Vagina (tissue), 2 donors: ENCODE results near the gene MEN1. TPM values are rescaled to one million over a fixed set of nuclear protein-coding genes. Genes with fewer than 3 reads are reported as not detected.

ENCODE experiments used
- DNase-seq, 2 donors: peaks; one replicate each; pipeline ENCODE4 v3.0.0-alpha.2; 2017; ENCODE audit errors: extremely low spot score in 2 of 2
- H3K27ac ChIP-seq: fragments of 200-600 bp; sonication (generic); one replicate; pipeline ENCODE4 v1.5.1; 2019
- H3K27me3 ChIP-seq: fragments of 200-600 bp; sonication (generic); one replicate; pipeline ENCODE4 v1.5.1; 2019
- H3K36me3 ChIP-seq, 2 donors: fragments of 200-600 bp; sonication (generic); one replicate each; pipeline ENCODE4 v1.5.1; 2017 to 2019
- H3K4me1 ChIP-seq: fragments of 200-600 bp; sonication (generic); one replicate; pipeline ENCODE4 v1.5.1; 2019
- H3K4me3 ChIP-seq, 2 donors: fragments of 200-600 bp; sonication (generic); 1 replicate in 1 of 2; 2 replicates in 1 of 2; pipeline ENCODE4 v1.5.1; 2016 to 2019
- H3K9me3 ChIP-seq: fragments of 200-600 bp; sonication (generic); one replicate; pipeline ENCODE4 v1.5.1; 2019
- POLR2A ChIP-seq, 2 donors: fragments of 450-650 bp; IDR thresholded peaks; one replicate each; pipeline ENCODE4 v1.6.1; 2017; ENCODE audit warnings: antibody characterized with exemption in 2 of 2, mild to moderate bottlenecking in 2 of 2, moderate library complexity in 2 of 2
- POLR2AphosphoS5 ChIP-seq, 2 donors: sonication (generic); formaldehyde crosslinking; IDR thresholded peaks; one replicate each; pipeline ENCODE4 v1.9.0; 2017; ENCODE audit warnings: antibody characterized with exemption in 2 of 2, mild to moderate bottlenecking in 2 of 2, low read depth in 1 of 2; ENCODE audit not compliant: insufficient read depth in 1 of 2
- intact Hi-C: fragments of 100-400 bp; cut with DNase I; formaldehyde crosslinking; loops from one replicate; pipeline ENCODE4 v1.15.1; 2023
- total RNA-seq: library from RNA; depleted of rRNA; stranded (reverse); fragments of >200 nt; gene quantifications from one replicate; pipeline ENCODE4 v1.2.3, GENCODE V29; 2016
- TF ChIP-seq, protein P1 (sequence below), 3 experiments: fragments of 450-650 bp in 2 of 3; fragments of 200-600 bp in 1 of 3; sonication (generic) in 1 of 3; IDR thresholded peaks; one replicate each; pipeline ENCODE4 v1.5.1; 2017 to 2019; ENCODE audit warnings: antibody characterized with exemption in 3 of 3, mild to moderate bottlenecking in 2 of 3, moderate library complexity in 2 of 3

The MEN1 gene
- total RNA-seq, 1 donor from 2014 or later = 27.0 TPM

DNA sequence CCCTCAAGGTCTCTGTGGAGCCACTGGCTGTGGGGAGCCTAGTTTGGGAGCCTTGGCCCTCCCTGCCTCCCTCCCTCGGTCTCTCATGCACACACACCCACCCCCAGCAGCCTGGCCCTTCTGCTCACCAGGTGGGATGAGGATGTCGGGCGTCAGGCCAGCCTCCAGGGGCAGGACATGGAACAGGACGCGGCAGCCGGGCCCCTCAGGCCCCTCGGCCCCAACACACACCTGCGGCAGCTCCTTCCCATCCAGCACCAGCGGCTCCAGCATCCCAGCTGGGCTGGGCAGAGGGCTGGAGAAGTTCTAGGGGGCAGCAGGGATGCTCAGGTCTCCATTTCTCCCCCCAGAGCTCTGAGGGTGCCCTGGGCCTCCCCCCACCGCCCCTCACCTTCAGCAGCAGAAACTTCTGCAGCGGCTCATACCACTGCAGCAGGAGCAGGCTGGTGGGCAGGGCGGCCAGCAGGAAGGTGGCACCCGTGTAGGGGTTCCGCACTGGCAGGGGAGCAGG lies 18.5 kb downstream of the MEN1 start:
- no peaks in the 10 kb centered on the region for H3K4me1 ChIP-seq
- no peak for DNase-seq
- no peak overlapping the region for H3K4me3 ChIP-seq
- intact Hi-C loops = no loop called here
- TF ChIP-seq POLR2A (IDR thresholded peaks at IDR 0.05) (no peak), POLR2AphosphoS5 (IDR thresholded peaks at IDR 0.05; ENCODE audit: insufficient read depth in 1 of 2, low read depth in 1 of 2) (no peak)
- TF ChIP-seq, protein P1, sequence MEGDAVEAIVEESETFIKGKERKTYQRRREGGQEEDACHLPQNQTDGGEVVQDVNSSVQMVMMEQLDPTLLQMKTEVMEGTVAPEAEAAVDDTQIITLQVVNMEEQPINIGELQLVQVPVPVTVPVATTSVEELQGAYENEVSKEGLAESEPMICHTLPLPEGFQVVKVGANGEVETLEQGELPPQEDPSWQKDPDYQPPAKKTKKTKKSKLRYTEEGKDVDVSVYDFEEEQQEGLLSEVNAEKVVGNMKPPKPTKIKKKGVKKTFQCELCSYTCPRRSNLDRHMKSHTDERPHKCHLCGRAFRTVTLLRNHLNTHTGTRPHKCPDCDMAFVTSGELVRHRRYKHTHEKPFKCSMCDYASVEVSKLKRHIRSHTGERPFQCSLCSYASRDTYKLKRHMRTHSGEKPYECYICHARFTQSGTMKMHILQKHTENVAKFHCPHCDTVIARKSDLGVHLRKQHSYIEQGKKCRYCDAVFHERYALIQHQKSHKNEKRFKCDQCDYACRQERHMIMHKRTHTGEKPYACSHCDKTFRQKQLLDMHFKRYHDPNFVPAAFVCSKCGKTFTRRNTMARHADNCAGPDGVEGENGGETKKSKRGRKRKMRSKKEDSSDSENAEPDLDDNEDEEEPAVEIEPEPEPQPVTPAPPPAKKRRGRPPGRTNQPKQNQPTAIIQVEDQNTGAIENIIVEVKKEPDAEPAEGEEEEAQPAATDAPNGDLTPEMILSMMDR (IDR thresholded peaks at IDR 0.05) = no peak
- no peaks in the 10 kb centered on the region for H3K9me3 ChIP-seq
- H3K36me3 ChIP-seq = peaks cover 0 to 18% of the 10 kb centered on the region in 2 donors
- H3K27ac ChIP-seq = no peak overlapping the region
- no peaks in the 10 kb centered on the region for H3K27me3 ChIP-seq

DNA sequence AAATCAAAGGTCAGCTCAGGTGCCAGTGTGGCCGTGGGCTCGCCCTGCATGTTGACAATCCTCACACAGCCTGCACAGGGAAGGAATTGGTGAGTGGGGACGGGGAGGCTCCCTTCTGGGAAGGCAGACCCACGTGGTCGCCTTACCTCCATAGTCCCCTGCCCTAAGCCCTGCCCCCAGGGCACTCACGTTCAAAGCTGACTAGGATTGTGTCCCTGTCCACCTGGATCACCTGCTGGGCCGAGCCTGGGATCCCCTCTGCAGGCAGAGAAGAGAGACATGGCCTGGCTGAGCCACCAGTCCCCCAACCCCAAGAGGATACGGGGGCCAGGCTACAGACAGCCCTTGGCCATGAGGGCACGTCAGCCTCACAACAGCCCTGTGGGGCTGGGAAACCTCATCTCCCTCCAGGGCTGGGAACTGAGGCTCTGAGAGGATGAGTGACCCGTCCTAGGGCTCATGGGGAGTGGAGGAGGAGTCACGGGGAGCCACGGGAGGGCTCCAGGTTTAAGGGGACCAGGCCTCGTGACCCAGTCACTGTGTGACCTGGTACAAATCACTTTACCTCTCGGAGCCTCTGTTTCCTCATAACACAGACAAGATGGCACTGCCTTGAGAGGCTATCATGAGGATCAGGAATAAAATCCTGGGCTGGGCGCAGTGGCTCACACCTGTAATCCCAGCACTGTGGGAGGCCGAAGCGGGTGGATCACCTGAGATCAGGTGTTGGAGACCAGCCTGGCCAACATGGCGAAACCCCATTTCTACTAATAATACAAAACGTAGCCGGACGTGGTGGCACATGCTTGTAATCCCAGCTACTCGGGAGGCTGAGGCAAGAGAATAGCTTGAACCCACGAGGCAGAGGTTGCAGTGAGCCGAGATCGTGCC lies 19.9 kb downstream of the MEN1 start:
- Histone ChIP-seq H3K9me3 (no peaks in the 10 kb centered on the region), H3K4me3 (no peak overlapping the region), H3K4me1 (no peaks in the 10 kb centered on the region), H3K27ac (no peak overlapping the region), H3K36me3 (peaks cover 0 to 18% of the 10 kb centered on the region in 2 donors), H3K27me3 (no peaks in the 10 kb centered on the region)
- no peak for DNase-seq
- intact Hi-C loops = no loop called here
- TF ChIP-seq, protein P1 (IDR thresholded peaks at IDR 0.05) = no peak
- TF ChIP-seq POLR2A (IDR thresholded peaks at IDR 0.05) (no peak), POLR2AphosphoS5 (IDR thresholded peaks at IDR 0.05; ENCODE audit: insufficient read depth in 1 of 2, low read depth in 1 of 2) (no peak)

DNA sequence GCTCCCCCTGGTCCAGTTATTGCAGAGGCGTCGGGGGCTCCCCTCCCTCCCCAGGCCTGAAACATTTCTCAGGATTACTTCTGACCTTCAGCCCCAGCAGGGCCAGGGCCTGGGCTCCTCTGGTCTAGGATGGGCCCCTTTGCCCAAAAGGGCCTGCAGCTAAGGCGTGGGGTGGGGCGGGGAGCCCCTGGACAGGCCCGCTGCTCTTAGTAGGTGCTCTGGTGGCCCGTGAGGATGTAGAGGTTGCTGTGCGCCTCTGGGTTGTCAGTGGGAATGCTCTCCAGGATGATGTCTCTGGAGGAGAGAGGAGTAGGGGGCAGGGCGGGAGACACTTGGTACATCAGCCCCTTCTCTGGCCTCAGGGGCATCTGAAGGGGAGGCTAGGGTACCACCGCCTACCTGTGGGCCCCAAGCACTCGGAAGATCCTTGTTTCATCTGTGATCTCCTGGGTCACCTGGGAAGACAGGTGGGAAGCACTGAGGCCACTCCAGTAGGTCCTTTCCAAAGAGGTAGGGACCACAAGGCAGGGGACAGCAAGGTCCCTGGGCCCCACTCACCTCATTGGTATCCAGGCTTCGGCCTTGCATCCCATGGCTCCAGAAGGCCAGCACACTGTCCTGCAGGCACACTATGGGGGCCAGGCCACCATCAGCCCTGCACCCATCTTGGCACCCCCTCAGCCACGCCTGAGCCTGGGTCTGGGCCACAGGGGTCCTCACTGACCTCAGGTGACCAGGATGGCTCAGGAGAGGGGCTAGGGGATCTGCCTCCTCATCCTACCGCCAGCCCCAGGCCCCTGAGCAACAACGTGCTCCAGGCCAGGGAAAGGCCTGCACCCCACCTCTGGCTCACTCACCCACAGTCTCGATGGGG lies 20.8 kb downstream of the MEN1 start:
- no peak overlapping the region for H3K27ac ChIP-seq
- intact Hi-C loops = no loop called here
- no peak overlapping the region for H3K4me3 ChIP-seq
- H3K27me3 ChIP-seq = no peaks in the 10 kb centered on the region
- TF ChIP-seq POLR2A (IDR thresholded peaks at IDR 0.05) (no peak), POLR2AphosphoS5 (IDR thresholded peaks at IDR 0.05; ENCODE audit: insufficient read depth in 1 of 2, low read depth in 1 of 2) (no peak)
- TF ChIP-seq, protein P1 (IDR thresholded peaks at IDR 0.05) = no peak
- H3K4me1 ChIP-seq = no peaks in the 10 kb centered on the region
- no peak for DNase-seq
- peaks cover 0 to 18% of the 10 kb centered on the region in 2 donors for H3K36me3 ChIP-seq
- no peaks in the 10 kb centered on the region for H3K9me3 ChIP-seq

DNA sequence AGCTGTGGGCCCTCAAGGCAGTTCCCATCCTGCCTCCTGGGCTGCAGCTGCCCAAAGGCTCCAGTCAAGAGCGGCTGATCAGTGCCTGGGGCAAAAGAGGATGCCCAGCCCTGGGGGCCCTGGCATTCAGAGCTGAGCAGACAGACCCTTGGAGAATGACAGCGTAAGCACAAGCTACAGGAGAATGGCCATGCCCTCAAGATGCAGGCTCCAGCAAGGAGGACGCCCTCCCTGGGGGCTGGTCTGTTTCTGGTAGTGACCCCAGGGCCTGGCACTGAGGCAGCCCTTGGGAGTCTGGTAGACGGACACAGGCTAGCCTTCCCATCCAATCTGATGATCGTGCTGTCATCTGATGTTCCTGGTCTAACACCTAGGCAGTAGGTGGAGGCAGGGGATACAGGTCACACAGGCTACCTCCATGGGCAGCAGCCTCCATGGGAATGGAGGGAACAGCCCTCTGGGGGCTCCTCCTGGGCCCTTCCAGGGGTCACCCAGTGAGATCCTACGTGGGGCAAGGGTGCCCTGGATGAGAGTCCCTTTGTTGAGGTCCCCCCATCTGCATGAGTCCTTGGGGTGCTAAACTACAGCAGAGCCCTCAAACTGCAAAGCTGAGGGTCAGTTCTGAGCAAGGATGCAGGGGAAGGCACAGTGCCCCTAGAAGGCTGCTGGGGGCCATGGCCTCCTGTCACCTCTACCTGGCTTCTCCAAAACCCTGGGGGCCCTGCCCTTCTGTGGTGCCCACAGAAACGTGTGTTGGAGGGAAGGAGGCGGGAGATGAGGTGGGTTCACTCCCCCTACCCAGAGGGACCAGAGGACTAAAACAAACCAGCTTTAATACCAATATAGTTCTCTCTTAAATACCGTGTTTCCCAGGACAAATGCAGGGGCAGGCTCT lies 21.8 kb downstream of the MEN1 start:
- H3K4me1 ChIP-seq = no peaks in the 10 kb centered on the region
- no peak overlapping the region for H3K27ac ChIP-seq
- no peak overlapping the region for H3K4me3 ChIP-seq
- no peaks in the 10 kb centered on the region for H3K27me3 ChIP-seq
- TF ChIP-seq POLR2AphosphoS5 (IDR thresholded peaks at IDR 0.05; ENCODE audit: insufficient read depth in 1 of 2, low read depth in 1 of 2) = no peak
- TF ChIP-seq, protein P1 (IDR thresholded peaks at IDR 0.05) = no peak
- no peak for TF ChIP-seq POLR2A (IDR thresholded peaks at IDR 0.05)
- intact Hi-C loops = no loop called here
- peaks cover 0 to 18% of the 10 kb centered on the region in 2 donors for H3K36me3 ChIP-seq
- no peak for DNase-seq
- no peaks in the 10 kb centered on the region for H3K9me3 ChIP-seq
